ENCODE measurements around the gene CASP3.
A peak's percentile ranks its signal among the peaks of the same experiment; 100 is the strongest.
"Not testable (repeated sequence)": the region's sequence is repeated elsewhere in the genome, so short reads cannot be mapped to it uniquely, and the experiment has no call there.

CASP3 gene

GRCh38 chr4:184616633-184617551, 32.4 kb downstream of the CASP3 start:
- Histone ChIP-seq H3K4me3 (replicated peaks; ENCODE audit: low read depth, low read length) (peak overlapping the region; percentile 25; the same call in 1 of the 2 replicates), H3K27me3 (replicated peaks; ENCODE audit: control insufficient read depth, insufficient read depth, low read length) (no peaks in the 10 kb centered on the region), H3K36me3 (ENCODE audit: control insufficient read depth, insufficient read depth, low read length) (no peaks in the 10 kb centered on the region)
- peak; percentile 54 for DNase-seq (ENCODE audit: extremely low read depth, insufficient read length)
- TF ChIP-seq, protein P1, sequence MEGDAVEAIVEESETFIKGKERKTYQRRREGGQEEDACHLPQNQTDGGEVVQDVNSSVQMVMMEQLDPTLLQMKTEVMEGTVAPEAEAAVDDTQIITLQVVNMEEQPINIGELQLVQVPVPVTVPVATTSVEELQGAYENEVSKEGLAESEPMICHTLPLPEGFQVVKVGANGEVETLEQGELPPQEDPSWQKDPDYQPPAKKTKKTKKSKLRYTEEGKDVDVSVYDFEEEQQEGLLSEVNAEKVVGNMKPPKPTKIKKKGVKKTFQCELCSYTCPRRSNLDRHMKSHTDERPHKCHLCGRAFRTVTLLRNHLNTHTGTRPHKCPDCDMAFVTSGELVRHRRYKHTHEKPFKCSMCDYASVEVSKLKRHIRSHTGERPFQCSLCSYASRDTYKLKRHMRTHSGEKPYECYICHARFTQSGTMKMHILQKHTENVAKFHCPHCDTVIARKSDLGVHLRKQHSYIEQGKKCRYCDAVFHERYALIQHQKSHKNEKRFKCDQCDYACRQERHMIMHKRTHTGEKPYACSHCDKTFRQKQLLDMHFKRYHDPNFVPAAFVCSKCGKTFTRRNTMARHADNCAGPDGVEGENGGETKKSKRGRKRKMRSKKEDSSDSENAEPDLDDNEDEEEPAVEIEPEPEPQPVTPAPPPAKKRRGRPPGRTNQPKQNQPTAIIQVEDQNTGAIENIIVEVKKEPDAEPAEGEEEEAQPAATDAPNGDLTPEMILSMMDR (IDR thresholded peaks at IDR 0.05; ENCODE audit: insufficient read depth, low read length, poor library complexity, severe bottlenecking), result no peak

DNA sequence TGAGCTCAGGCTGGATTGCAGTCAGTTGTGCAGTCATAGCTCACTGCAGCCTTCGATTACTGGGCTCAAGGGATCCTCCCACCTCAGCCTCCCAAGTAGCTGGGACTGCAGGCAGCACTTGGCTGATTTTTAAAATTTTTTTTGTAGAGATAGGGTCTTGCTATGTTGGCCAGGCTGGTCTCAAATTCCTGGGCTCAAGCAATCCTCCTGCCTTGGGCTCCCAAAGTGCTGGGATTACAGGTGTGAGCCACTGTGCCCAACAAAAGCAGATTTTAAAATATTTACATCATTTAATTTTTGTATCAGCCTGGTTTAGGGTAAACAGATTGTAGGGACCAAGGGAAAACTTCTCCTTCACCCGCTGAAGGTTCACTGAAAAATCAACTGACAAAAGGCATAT, 33.1 kb downstream of the CASP3 start:
- H3K27me3 ChIP-seq (replicated peaks; ENCODE audit: control insufficient read depth, insufficient read depth, low read length); DNase-seq (ENCODE audit: extremely low read depth, insufficient read length); H3K4me3 ChIP-seq (replicated peaks; ENCODE audit: low read depth, low read length); H3K36me3 ChIP-seq (ENCODE audit: control insufficient read depth, insufficient read depth, low read length): not testable (repeated sequence)

- H3K36me3 ChIP-seq (ENCODE audit: control insufficient read depth, insufficient read depth, low read length), result no peaks in the 10 kb centered on the region
- H3K4me3 ChIP-seq (replicated peaks; ENCODE audit: low read depth, low read length), result no peak overlapping the region
- TF ChIP-seq, protein P1 (IDR thresholded peaks at IDR 0.05; ENCODE audit: insufficient read depth, low read length, poor library complexity, severe bottlenecking), result no peak
- H3K27me3 ChIP-seq (replicated peaks; ENCODE audit: control insufficient read depth, insufficient read depth, low read length), result no peaks in the 10 kb centered on the region
- no peak for DNase-seq (ENCODE audit: extremely low read depth, insufficient read length)
These were observed 34.7 kb downstream of the CASP3 start for GRCh38 chr4:184614509-184614908.

DNA sequence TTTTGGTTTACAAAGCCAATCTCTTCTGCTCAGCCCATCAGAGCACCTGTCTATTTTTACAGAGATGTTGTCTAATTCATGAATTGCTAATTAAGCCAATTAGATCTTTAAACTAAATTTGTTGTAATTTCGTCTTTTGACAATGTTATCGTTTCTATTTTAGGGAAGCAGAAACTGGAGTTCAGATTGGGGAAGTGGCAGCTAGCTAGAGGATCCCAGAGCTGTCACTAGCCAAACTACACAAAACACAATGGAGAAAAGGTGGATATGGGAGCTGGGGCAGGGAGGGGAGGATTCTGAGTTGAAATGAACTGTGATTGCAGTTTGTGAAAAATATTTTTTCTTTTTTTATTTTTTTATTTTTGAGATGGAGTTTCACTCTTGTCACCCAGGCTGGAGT, 35.8 kb downstream of the CASP3 start:
- no peak overlapping the region for H3K4me3 ChIP-seq (replicated peaks; ENCODE audit: low read depth, low read length)
- no peaks in the 10 kb centered on the region for H3K27me3 ChIP-seq (replicated peaks; ENCODE audit: control insufficient read depth, insufficient read depth, low read length)
- TF ChIP-seq, protein P1 (IDR thresholded peaks at IDR 0.05; ENCODE audit: insufficient read depth, low read length, poor library complexity, severe bottlenecking), result no peak
- no peaks in the 10 kb centered on the region for H3K36me3 ChIP-seq (ENCODE audit: control insufficient read depth, insufficient read depth, low read length)
- DNase-seq (ENCODE audit: extremely low read depth, insufficient read length), result no peak

DNA sequence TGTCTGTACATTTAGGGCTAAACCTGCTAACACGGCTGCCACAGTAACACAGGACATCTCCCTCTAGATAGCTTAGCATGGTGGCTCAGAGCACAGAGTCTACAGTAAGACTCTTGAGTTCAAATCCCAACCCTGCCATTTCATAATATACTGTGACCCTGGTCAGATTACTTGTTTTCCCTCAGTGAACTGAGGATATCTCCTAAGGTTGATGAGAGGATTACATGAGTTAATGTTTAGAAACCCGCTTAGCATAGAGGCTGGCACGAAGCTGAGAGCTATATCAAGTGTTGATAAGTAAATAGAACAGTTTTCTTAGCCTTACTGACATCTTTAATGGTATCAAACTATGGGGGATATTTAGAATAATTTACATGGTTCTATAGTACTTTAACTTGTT, 37.2 kb downstream of the CASP3 start:
- Histone ChIP-seq H3K36me3 (ENCODE audit: control insufficient read depth, insufficient read depth, low read length) (no peaks in the 10 kb centered on the region), H3K27me3 (replicated peaks; ENCODE audit: control insufficient read depth, insufficient read depth, low read length) (no peaks in the 10 kb centered on the region), H3K4me3 (replicated peaks; ENCODE audit: low read depth, low read length) (no peak overlapping the region)
- DNase-seq (ENCODE audit: extremely low read depth, insufficient read length), result no peak
- TF ChIP-seq, protein P1 (IDR thresholded peaks at IDR 0.05; ENCODE audit: insufficient read depth, low read length, poor library complexity, severe bottlenecking), result no peak

- not testable (repeated sequence) for H3K27me3 ChIP-seq (replicated peaks; ENCODE audit: control insufficient read depth, insufficient read depth, low read length); H3K4me3 ChIP-seq (replicated peaks; ENCODE audit: low read depth, low read length); DNase-seq (ENCODE audit: extremely low read depth, insufficient read length); H3K36me3 ChIP-seq (ENCODE audit: control insufficient read depth, insufficient read depth, low read length)
These were observed 41.8 kb downstream of the CASP3 start for GRCh38 chr4:184607429-184607828.

- H3K36me3 ChIP-seq (ENCODE audit: control insufficient read depth, insufficient read depth, low read length); H3K27me3 ChIP-seq (replicated peaks; ENCODE audit: control insufficient read depth, insufficient read depth, low read length); DNase-seq (ENCODE audit: extremely low read depth, insufficient read length); H3K4me3 ChIP-seq (replicated peaks; ENCODE audit: low read depth, low read length): not testable (repeated sequence)
These were observed 46.4 kb downstream of the CASP3 start for GRCh38 chr4:184602857-184603256.

GRCh38 chr4:184600982-184601381, 48.3 kb downstream of the CASP3 start:
- not testable (repeated sequence) for DNase-seq (ENCODE audit: extremely low read depth, insufficient read length); H3K27me3 ChIP-seq (replicated peaks; ENCODE audit: control insufficient read depth, insufficient read depth, low read length); H3K4me3 ChIP-seq (replicated peaks; ENCODE audit: low read depth, low read length); H3K36me3 ChIP-seq (ENCODE audit: control insufficient read depth, insufficient read depth, low read length)
